Activated naive CD8-positive, alpha-beta T cell treated with anti-CD3 and anti-CD28 coated beads, Interleukin-2, amount 50 U/mL, for 24 hours (primary cell): ENCODE measurements around the gene LIFR.
A peak's percentile ranks its signal among the peaks of the same experiment; 100 is the strongest.

Experiments used
- ATAC-seq: fragments of 150-1000 bp; cut with Tn5 transposase; one replicate; pipeline ENCODE4 v1.10.0; 2021
- DNase-seq: peaks from one replicate; pipeline ENCODE4 v3.0.0; 2021
- H3K27ac Mint-ChIP-seq: one replicate; pipeline ENCODE4 v1.8.0; 2021; ENCODE audit warnings: mild to moderate bottlenecking, mixed read lengths
- H3K27me3 Mint-ChIP-seq: one replicate; pipeline ENCODE4 v1.8.0; 2021; ENCODE audit warnings: mixed read lengths
- H3K36me3 Mint-ChIP-seq: one replicate; pipeline ENCODE4 v1.8.0; 2021; ENCODE audit warnings: low read depth, mixed read lengths
- H3K4me1 Mint-ChIP-seq: one replicate; pipeline ENCODE4 v1.8.0; 2021; ENCODE audit warnings: mixed read lengths
- H3K4me3 Mint-ChIP-seq: one replicate; pipeline ENCODE4 v1.8.0; 2021; ENCODE audit warnings: mild to moderate bottlenecking, moderate library complexity, mixed read lengths
- H3K9me3 Mint-ChIP-seq: one replicate; pipeline ENCODE4 v1.8.0; 2021; ENCODE audit warnings: mixed read lengths

LIFR gene

DNA sequence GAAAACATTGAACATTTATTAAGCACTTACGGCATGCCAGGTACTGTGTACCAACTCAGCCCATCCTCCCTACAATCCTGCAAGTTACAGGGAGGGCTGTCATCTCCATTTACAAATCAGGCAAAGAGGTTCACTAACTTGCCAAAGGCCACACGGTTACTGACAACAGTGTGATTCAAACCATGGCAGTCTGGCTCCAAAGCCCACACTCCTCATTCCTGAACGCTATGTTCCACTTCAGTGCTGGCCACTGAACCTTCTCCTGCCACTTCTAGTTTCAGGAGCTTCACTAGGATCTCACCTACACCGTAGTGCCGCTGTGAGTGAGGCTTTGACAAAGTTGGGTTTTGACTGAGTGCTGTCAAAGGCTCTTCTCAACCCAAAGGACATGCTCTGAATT lies 7.2 kb upstream of the LIFR start:
- H3K27me3 Mint-ChIP-seq, result peaks cover 36% of the 10 kb centered on the region
- no peak overlapping the region for H3K4me3 Mint-ChIP-seq
- no peaks in the 10 kb centered on the region for H3K9me3 Mint-ChIP-seq
- no peak for ATAC-seq
- H3K27ac Mint-ChIP-seq, result no peak overlapping the region
- no peak for DNase-seq
- no peaks in the 10 kb centered on the region for H3K4me1 Mint-ChIP-seq
- H3K36me3 Mint-ChIP-seq, result no peaks in the 10 kb centered on the region

DNA sequence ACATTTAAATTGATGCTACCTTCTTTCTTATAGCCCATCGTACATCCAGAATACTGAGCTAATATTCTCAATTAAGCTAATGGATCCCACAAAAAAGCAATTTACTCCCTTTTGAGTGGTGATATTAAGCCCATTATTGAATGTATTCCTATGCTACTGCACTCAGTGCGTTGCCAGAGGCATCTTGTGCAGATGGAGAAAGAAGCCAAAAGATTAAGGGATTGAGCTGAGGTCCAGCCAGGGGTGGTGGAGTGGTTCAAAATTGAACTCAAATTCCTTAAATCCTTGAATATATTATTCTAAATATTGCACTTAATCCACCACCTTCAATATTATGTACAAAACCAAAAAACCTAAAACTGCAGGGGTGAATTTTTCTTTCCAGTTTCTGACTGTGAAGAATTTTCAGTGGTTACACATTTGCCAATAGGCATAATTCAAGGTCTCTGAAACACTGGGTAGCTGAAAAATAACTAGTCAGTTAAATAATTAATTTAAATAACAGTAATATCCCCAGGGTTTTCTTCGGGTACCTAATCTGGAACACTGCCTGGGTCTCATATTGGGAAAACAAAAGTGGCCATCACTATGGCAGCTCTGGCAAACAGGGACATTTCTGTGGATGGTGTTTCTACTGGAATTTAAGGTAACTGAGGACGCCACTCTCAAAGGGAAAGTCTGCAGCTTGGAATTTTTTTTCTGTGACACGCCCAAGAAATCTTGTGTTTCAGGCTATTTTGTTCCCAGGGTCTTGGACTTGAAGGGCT lies 6.2 kb upstream of the LIFR start:
- H3K36me3 Mint-ChIP-seq, result no peaks in the 10 kb centered on the region
- ATAC-seq (no peak), DNase-seq (no peak)
- H3K27ac Mint-ChIP-seq, result no peak overlapping the region
- peaks cover 2% of the 10 kb centered on the region for H3K4me1 Mint-ChIP-seq
- no peak overlapping the region for H3K4me3 Mint-ChIP-seq
- H3K27me3 Mint-ChIP-seq, result peaks cover 36% of the 10 kb centered on the region
- H3K9me3 Mint-ChIP-seq, result no peaks in the 10 kb centered on the region

DNA sequence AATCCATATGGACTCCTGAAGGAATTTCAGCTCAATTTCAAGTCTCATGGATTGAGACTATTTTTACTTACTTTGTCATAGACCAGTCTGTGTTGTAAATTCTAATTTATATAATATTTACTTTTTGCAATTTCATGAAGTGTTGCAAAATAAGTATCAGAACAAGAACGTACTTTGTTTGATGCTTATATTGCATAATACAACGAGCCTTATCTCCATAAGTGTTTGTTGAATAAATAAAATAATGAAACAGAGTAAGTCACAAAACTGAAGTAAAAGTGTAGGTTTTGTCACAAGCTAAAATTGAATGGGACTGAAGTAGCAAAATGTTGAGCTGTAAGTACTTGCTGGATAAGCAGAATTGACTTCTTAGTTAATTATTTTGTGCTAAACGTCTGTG lies 3.0 kb upstream of the LIFR start:
- DNase-seq (no peak), ATAC-seq (no peak)
- Mint-ChIP-seq H3K4me3 (no peak overlapping the region), H3K9me3 (no peaks in the 10 kb centered on the region), H3K36me3 (no peaks in the 10 kb centered on the region), H3K27me3 (peaks cover 56% of the 10 kb centered on the region), H3K27ac (no peak overlapping the region), H3K4me1 (peaks cover 8% of the 10 kb centered on the region)

DNA sequence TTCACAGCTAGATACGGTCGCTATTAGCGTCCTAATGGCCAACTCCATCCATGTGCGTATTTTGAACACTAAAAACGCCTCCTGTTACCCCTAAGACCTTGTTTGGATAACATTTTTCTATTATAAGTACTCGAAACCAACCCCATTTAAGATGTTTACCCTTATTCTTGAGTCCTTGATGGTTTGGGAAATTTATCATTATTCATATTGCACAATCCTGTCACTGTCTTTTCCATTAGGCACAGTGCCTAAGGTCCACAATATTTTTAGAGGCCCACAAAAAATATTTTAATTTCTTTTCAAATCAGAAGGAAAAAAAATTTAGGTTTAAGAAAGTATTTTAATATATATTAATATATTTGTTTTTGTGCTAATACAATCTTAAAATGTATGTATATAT lies 1.3 kb upstream of the LIFR start:
- Mint-ChIP-seq H3K27ac (no peak overlapping the region), H3K9me3 (no peaks in the 10 kb centered on the region)

DNA sequence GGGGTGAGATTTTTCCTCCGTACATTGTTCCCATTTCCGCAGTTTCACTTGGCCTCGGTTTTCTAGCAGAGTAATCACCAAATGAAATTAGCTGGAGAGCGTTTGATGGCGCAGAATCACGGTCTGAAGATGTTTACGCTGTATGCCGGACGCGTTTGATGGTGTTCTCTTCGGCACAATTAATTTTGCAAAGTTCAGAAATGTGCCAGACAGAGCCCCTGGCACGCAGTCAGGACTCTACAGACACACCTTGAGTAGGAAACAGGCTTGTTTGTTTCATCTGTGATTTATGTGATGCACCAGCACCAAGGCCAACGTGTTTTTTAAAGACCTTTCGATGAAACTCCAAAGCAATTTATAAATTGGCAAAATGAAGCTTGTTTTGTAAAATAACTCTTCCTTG lies 863 bp upstream of the LIFR start:
- Mint-ChIP-seq H3K27ac (no peak overlapping the region), H3K4me3 (peak overlapping the region; percentile 77)

More for the DNA sequence above, 1.3 kb upstream of the LIFR start:
- DNase-seq (no peak), ATAC-seq (no peak)
- peak overlapping the region; percentile 77 for H3K4me3 Mint-ChIP-seq
- peaks cover 8% of the 10 kb centered on the region for H3K4me1 Mint-ChIP-seq
- H3K36me3 Mint-ChIP-seq, result no peaks in the 10 kb centered on the region
- peaks cover 65% of the 10 kb centered on the region for H3K27me3 Mint-ChIP-seq

DNA sequence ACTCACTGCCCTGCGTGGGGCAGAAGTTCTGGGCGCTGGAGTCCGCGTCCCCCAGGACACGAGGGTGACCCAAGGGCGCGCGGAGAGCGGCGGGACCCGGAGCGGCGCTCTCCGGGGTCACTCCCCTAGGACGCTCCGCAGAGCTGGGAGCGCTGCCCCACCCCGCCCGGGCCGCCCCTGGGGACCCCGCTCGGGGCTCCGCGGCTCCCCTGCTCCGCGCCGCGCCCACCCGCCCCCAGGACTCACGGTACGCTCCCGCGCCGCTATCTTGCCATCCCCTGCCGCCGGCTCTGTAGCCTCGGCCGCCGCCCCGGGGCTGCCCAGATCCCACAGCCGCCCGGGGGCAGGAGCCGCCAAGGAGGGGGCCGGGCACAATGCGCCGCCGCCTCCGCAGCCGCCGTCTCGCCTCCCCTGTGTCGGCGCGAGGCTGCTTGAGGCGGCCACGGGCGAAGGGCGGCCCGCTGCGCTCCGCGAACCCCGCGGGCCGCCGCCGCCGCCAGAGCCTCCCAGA lies 303 bp downstream of the LIFR start:
- Mint-ChIP-seq H3K4me1 (peaks cover 8% of the 10 kb centered on the region), H3K9me3 (no peaks in the 10 kb centered on the region)
- no peak for DNase-seq

More for the DNA sequence above, 863 bp upstream of the LIFR start:
- H3K9me3 Mint-ChIP-seq, result no peaks in the 10 kb centered on the region
- no peak for ATAC-seq
- H3K36me3 Mint-ChIP-seq, result no peaks in the 10 kb centered on the region
- H3K4me1 Mint-ChIP-seq, result peaks cover 8% of the 10 kb centered on the region
- no peak for DNase-seq
- H3K27me3 Mint-ChIP-seq, result peaks cover 69% of the 10 kb centered on the region

DNA sequence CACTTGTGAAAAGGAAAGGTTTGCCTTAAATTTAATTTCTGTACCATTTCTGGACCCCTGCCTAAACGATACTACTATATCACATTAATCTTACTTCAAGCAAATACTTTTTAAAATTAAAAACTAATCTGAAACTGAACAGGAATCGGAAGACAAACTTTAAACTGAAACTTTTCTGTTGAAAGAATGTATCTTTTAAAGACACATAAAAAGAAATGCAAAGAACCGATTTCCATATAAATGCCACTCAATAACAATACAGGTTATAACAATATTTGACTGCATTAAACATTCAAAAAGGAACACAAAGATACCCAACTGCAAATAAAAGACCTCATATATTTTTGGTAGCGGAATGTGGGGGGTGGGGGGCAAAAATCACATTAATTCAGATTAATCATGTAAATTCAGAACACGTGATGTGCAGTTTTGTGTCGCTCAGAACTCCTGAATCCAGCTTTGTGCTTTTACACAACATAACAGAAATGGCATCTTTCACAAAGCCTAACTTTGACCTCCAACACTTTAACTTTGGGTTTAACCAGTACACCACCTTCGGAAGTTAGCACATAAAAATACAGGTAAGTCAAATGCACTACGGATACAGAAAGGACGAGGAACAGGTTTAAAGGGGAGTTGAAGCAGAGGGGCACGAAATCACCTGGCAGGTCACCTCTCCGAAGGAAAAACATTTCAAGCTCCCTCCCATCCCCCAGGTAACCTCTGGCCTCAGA lies 925 bp downstream of the LIFR start:
- ATAC-seq, result no peak
- H3K9me3 Mint-ChIP-seq, result no peaks in the 10 kb centered on the region
- H3K36me3 Mint-ChIP-seq, result no peaks in the 10 kb centered on the region
- no peak overlapping the region for H3K27ac Mint-ChIP-seq
- H3K4me3 Mint-ChIP-seq, result peak overlapping the region; percentile 70
- no peak for DNase-seq
- peaks cover 8% of the 10 kb centered on the region for H3K4me1 Mint-ChIP-seq
- peaks cover 67% of the 10 kb centered on the region for H3K27me3 Mint-ChIP-seq

More for the DNA sequence above, 303 bp downstream of the LIFR start:
- ATAC-seq, result peak; percentile 44
- no peak overlapping the region for H3K27ac Mint-ChIP-seq
- H3K36me3 Mint-ChIP-seq, result no peaks in the 10 kb centered on the region
- H3K27me3 Mint-ChIP-seq, result peaks cover 67% of the 10 kb centered on the region
- H3K4me3 Mint-ChIP-seq, result peak overlapping the region; percentile 70

DNA sequence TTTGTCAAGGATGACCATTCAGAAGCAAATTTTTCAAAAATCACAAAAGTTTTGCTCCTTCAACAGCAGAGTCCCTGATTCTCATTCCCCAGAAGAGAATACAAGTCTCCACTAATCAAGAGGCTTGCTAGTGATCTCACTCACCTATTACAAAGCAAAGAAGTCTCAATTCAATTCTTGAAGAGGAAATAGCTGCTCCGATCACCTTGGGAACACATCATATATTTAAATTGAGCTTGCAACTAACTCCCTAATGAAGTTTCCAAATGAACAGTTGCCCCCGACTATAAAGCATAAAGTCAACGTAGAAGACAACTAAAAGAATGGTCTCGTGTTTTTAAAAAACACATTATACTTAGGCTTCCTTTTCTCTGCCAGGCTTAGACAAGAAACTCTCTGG lies 1.6 kb downstream of the LIFR start:
- Mint-ChIP-seq H3K9me3 (no peaks in the 10 kb centered on the region), H3K27ac (no peak overlapping the region), H3K4me3 (no peak overlapping the region), H3K36me3 (no peaks in the 10 kb centered on the region), H3K4me1 (peaks cover 8% of the 10 kb centered on the region), H3K27me3 (peaks cover 69% of the 10 kb centered on the region)
- DNase-seq, result no peak
- ATAC-seq, result no peak

DNA sequence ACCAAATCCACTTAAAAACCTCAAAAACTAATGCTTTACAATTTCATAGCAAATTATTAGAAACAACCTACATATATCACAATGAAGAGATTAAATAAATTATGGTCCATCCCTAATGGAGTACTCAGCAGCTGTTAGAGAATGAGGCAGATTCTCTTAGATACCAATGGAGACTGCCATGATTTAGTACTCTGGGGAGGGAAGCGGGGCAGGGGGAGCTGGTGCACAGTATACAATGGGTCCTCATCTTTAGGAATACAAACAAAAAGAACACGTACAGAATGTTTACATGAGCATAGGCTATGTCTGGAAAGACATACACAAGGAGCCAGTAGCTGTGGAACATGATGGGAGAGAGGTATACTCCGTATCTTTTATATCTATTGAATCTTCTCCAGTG lies 2.0 kb downstream of the LIFR start:
- peaks cover 8% of the 10 kb centered on the region for H3K4me1 Mint-ChIP-seq
- DNase-seq (no peak), ATAC-seq (no peak)
- H3K4me3 Mint-ChIP-seq, result no peak overlapping the region
- H3K9me3 Mint-ChIP-seq, result no peaks in the 10 kb centered on the region
- H3K27ac Mint-ChIP-seq, result no peak overlapping the region
- no peaks in the 10 kb centered on the region for H3K36me3 Mint-ChIP-seq
- peaks cover 69% of the 10 kb centered on the region for H3K27me3 Mint-ChIP-seq

DNA sequence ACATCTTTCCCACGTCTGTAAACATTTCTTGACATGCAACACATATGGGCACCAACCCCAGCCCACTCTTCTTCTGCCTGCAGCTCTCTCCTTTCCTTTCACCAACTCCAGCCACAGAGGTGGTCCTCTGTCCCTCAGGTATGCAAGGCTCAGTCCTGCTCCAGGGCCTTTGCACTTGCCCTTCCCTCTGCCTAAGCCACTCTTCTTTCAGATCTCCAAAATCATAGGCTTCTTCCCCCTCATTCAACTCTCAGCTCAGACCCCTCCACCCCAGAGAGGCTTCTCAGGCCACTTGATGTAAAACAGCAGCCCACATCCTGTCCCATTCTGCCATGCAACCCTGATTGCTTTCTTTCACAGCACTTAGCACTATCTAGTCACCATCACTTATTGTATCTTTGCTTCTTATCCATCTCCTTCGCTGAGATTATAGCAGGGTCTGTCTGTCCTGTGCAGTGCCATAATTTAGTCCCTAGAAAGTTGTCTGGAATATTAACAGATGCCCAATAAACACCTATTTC lies 3.4 kb downstream of the LIFR start:
- peaks cover 8% of the 10 kb centered on the region for H3K4me1 Mint-ChIP-seq
- no peaks in the 10 kb centered on the region for H3K36me3 Mint-ChIP-seq
- no peak overlapping the region for H3K27ac Mint-ChIP-seq
- no peak for ATAC-seq
- H3K27me3 Mint-ChIP-seq, result peaks cover 59% of the 10 kb centered on the region
- no peak for DNase-seq
- no peak overlapping the region for H3K4me3 Mint-ChIP-seq
- no peaks in the 10 kb centered on the region for H3K9me3 Mint-ChIP-seq

DNA sequence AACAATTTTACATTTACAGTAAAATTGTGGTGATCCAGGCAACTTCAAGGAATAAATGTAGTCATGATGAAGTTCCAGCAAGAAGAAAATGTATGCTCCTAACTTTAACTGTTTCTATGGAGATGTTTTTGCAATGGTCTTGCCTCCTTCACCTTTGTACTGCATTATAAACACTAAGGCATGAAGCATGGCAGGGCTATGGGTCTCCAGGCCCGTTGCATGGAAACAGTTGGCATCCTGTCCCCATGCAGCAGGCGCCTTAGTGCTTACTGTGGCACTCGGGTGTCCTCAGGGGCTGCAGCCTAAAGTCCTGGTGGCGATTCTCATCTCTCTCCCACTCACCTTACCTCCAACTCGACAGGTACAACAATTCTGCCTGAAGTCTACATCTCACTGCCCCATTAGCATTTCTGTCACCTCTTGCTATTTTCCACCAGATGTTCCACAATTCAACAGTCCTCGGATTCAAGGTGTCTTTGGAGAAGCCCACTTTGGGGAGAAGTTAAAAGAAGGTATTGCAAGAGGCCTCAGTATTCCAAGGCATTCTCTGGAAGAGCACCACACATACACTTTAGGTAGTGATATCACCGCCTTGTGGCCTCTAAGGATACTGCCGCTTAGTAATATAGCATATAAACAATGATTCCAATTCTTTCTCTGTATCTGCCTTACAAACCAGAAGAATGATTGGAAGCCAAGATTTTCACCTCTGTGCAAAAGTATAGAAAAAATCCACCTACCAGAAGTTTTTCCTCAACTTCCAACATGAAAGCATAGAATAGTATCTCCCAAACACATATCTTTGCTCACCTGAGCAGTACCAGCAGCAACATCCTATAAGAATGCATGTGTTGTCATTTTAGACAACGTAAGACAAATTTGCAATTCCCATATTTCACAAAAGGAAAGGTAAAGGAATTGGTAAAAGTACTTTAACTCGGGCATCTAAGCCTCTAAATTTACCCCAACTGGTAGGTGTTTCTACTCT lies 5.1 kb downstream of the LIFR start:
- H3K4me3 Mint-ChIP-seq, result no peak overlapping the region
- H3K27me3 Mint-ChIP-seq, result peaks cover 50% of the 10 kb centered on the region
- no peaks in the 10 kb centered on the region for H3K36me3 Mint-ChIP-seq
- no peak for ATAC-seq
- H3K9me3 Mint-ChIP-seq, result no peaks in the 10 kb centered on the region
- peaks cover 2% of the 10 kb centered on the region for H3K4me1 Mint-ChIP-seq
- DNase-seq, result no peak
- H3K27ac Mint-ChIP-seq, result no peak overlapping the region

DNA sequence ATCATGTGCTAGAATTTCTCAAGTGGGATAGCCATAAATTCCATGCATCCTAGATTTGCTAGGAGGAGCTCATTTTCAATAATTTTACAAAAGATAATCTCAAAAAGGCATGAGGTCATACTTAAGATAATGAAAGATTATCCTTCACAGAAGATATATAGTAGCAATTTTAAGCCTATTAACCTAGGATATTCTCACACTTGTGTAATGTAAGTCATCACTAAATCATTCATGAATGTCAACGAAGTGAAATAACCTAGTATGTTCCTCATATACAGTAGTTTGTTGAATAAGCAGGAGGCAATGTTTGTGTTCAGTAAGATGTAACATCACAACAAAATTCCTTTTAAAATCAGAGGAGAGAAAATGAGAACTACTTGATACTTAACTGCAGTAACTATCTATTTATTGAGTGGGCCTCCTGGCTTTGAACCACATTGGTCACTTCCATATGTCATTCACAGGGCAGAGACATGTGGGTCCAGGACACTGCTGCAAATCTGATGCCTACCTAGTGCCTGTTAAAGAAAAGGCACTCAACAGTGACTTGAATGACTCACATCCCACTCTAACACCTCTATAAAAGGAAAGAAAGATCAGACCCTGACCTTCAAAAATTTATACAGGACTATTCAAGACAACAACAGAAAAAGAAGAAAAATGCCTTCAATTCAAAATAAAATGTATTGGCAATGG lies 8.2 kb downstream of the LIFR start:
- Mint-ChIP-seq H3K27ac (no peak overlapping the region), H3K9me3 (no peaks in the 10 kb centered on the region), H3K36me3 (no peaks in the 10 kb centered on the region), H3K4me1 (no peaks in the 10 kb centered on the region), H3K27me3 (peaks cover 33% of the 10 kb centered on the region), H3K4me3 (no peak overlapping the region)
- no peak for ATAC-seq
- DNase-seq, result no peak

DNA sequence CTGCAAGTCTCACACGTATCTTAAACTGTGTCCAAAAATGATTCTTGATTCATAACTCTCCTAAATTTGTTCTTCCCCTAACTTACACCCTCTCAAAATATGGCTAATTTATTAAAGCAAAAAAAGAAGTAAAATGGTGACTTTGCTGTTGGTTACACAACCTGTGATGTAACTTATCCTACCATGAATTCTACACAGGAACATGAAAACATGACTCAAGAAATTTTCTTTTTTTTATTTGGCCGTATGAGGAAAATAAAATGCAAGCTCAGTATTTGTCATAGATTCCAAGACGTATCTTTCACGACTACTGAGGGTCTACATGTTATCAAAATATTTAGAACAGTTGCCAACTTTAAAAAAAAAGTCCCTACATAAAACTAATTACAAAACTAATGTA lies 9.2 kb downstream of the LIFR start:
- ATAC-seq (no peak), DNase-seq (no peak)
- peaks cover 26% of the 10 kb centered on the region for H3K27me3 Mint-ChIP-seq
- H3K9me3 Mint-ChIP-seq, result no peaks in the 10 kb centered on the region
- H3K4me1 Mint-ChIP-seq, result no peaks in the 10 kb centered on the region
- H3K27ac Mint-ChIP-seq, result no peak overlapping the region
- H3K4me3 Mint-ChIP-seq, result no peak overlapping the region
- H3K36me3 Mint-ChIP-seq, result no peaks in the 10 kb centered on the region
